Effector memory CD4-positive, alpha-beta T cell (primary cell): ENCODE data around the gene NEO1.

ENCODE experiments used
- DNase-seq, 3 donors: peaks; one replicate each; pipeline ENCODE4 v3.0.0-alpha.2; 2020
- H3K27ac ChIP-seq: 2 replicates; pipeline ENCODE4 v1.7.0; 2013; ENCODE audit warnings: mild to moderate bottlenecking, low read length, moderate library complexity; ENCODE audit not compliant: insufficient read depth, poor library complexity, severe bottlenecking
- H3K27me3 ChIP-seq: replicated peaks from 2 replicates; pipeline ENCODE4 v1.7.0; 2013; ENCODE audit warnings: mild to moderate bottlenecking, low read length; ENCODE audit not compliant: insufficient read depth, control insufficient read depth, poor library complexity, severe bottlenecking
- H3K36me3 ChIP-seq: 2 replicates; pipeline ENCODE4 v1.7.0; 2013; ENCODE audit warnings: mild to moderate bottlenecking, low read length, moderate library complexity; ENCODE audit not compliant: control insufficient read depth, insufficient read depth
- H3K4me1 ChIP-seq: 2 replicates; pipeline ENCODE4 v1.7.0; 2013; ENCODE audit warnings: low read length, mild to moderate bottlenecking; ENCODE audit not compliant: control insufficient read depth, insufficient read depth, poor library complexity, severe bottlenecking
- H3K4me3 ChIP-seq: 2 replicates; pipeline ENCODE4 v1.7.0; 2013; ENCODE audit warnings: low read length, low read depth, mild to moderate bottlenecking; ENCODE audit not compliant: insufficient read depth, poor library complexity, severe bottlenecking
- H3K9me3 ChIP-seq: 2 replicates; pipeline ENCODE4 v1.7.0; 2013; ENCODE audit warnings: mild to moderate bottlenecking, low read length, moderate library complexity; ENCODE audit not compliant: control insufficient read depth

The NEO1 gene

DNA sequence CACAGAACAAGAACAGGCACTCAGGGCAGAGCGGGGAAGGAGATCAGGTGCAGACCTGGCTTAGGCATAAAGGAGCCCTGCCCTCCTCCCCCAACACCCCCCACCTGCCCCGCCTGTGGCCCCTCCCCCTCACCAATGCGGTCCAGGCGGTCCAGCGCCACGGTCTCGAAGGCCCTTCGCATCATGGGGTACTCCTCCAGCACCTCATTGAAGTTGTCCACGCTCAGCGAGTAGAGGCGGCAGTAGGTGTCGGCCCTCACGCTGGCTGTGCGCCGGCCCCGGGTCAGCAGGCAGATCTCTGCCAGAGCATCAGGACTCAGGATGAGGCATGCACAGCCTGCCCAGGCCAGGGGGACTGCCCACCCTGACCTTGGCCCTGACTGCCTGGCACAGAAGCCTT, 271.7 kb downstream of the NEO1 start:
- Histone ChIP-seq H3K4me1 (no peaks in the 10 kb centered on the region), H3K4me3 (no peak overlapping the region), H3K9me3 (no peaks in the 10 kb centered on the region), H3K27me3 (no peaks in the 10 kb centered on the region), H3K27ac (no peak overlapping the region), H3K36me3 (no peaks in the 10 kb centered on the region)
- no peak for DNase-seq

DNA sequence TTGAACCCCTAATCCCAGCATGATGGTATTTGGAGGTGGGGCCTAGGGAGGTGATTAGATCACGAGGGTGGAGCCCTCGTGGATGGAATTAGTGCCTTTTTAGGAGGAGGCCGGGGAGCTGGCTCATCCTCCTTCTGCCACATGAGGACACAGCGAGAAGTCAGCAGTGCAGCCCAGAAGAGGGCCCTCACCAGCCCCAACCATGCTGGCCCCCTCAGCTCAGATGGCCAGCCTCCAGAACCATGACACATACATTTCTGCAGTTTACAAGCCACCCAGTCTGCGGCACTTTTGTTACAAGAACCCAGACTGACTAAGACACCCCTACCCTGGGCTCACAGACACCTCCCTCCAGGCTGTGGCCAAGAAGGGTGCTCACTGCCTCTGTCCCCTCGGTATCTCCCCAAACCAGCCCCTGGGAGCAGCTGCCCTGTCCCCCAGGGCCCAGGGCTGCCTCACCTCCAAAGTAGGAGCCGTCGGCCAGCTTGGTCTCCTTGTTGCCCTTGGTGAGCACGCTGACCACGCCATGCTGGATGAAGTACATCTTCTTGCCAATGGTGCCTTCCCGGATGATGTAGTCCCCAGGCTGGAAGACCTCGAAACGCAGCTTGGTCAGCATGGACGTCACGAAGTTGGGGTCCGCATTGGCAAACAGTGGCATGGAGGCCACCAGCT, 272.4 kb downstream of the NEO1 start:
- Histone ChIP-seq H3K27me3 (no peaks in the 10 kb centered on the region), H3K4me3 (no peak overlapping the region), H3K9me3 (no peaks in the 10 kb centered on the region), H3K27ac (no peak overlapping the region), H3K36me3 (no peaks in the 10 kb centered on the region), H3K4me1 (no peaks in the 10 kb centered on the region)
- no peak for DNase-seq

DNA sequence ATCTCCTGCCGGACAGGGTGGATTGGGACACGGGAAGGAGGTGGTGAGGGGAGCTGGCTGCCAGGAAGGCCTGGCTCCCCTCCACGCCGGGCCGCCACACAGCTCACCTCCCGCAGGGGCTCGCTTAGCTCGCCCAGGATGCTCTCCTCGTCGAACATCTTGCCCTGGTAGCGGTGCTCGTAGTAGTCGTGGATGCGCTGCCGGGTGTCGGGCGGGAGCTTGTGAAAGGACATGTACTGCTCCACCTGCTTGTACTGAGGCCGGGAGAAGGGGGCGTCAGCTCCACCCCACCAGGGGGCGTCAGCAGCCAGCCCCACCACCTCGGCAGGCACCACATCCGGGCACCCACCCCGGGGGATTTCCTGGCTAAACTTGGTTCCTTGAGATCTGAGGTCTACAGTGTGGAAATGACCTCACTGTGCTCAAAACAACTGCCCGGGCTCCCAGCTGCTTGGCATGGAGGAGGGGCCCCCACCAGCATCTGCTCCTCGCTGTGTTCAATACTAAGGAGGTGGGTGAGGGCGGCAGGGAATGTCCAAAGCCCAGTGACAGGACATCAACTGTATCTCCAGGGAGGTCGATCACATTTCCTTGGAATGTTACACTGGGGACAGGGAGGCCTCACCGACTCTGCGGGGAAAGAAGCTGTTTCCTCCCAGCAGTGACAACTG, 273.1 kb downstream of the NEO1 start:
- no peaks in the 10 kb centered on the region for H3K9me3 ChIP-seq
- H3K4me1 ChIP-seq: no peaks in the 10 kb centered on the region
- no peak overlapping the region for H3K4me3 ChIP-seq
- DNase-seq: no peak
- H3K36me3 ChIP-seq: no peaks in the 10 kb centered on the region
- H3K27ac ChIP-seq: no peak overlapping the region
- no peaks in the 10 kb centered on the region for H3K27me3 ChIP-seq

DNA sequence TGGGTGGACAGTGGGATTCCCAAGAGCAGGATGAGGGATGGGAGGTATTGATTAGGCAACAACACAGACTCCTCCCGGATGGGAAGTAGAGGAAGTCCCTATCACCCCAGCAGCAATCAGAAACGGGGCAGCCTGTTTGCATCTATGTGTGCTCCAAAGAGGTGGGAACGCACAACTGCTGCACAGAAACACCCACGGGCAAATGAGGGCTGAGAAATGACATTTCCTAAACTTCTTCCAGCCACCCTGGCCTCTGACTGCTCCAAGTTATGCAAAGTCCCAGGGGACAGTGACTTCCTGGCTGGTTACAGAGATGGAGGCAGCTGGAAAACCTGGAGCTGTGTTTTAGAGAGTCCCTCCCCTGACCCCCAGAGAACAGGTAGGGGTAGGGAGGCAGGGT, 273.9 kb downstream of the NEO1 start:
- Histone ChIP-seq H3K36me3 (no peaks in the 10 kb centered on the region), H3K4me1 (no peaks in the 10 kb centered on the region), H3K27ac (no peak overlapping the region), H3K27me3 (no peaks in the 10 kb centered on the region), H3K9me3 (no peaks in the 10 kb centered on the region), H3K4me3 (no peak overlapping the region)
- DNase-seq: no peak

DNA sequence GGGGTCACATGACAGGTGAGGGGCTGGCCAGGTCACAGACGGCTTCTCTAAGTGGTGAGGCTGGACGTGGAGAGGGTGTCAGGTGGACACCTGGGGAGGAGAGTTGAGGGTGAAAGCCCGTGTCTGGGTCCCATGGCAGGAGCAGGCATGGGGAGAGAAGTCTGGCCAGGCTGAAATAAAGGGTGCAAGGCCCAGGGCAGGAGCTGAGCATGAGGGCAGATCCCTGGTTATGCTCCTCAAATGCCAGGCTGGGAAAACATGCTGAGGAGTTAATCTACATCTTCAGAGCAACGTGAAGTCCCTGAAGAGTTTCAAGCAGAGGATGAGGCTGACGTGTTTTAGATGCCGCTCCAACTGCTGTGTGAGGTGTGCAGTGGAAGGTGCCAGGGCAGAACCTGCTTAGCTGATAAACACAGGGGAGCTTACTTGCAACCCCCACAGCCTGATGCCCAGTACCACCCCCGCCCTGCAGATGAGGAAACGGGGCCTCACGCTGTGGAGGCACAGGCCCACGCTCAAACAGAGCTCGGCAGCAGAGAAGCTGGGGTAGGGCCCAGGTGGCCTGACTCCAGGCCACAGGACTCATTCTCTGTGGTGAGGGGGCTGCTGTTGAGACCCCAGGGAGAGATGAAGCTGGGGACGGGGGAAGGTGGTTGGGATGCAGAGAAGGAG, 276.0 kb downstream of the NEO1 start:
- H3K27me3 ChIP-seq: no peaks in the 10 kb centered on the region
- H3K36me3 ChIP-seq: no peaks in the 10 kb centered on the region
- H3K27ac ChIP-seq: no peak overlapping the region
- no peak overlapping the region for H3K4me3 ChIP-seq
- DNase-seq: no peak
- no peaks in the 10 kb centered on the region for H3K4me1 ChIP-seq
- no peaks in the 10 kb centered on the region for H3K9me3 ChIP-seq

DNA sequence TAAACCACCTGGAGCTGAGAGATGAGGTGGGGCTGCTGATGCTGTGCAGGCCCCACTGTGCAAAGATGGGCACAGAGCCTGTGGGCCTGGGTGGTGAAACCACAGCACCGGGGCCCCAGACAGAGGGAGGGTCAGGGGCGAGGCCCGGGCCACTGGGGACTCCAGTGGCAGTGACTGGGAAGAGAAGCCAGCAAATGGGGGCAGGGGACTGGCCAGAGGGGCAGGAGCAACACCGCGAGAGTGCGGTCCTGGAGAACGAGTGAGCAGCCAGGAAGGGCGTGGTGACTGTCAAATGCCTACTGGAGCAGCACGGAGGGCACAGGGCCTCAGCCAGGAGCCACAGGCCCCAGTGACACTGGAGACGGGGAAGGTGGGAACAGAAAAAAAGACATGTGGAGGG, 276.7 kb downstream of the NEO1 start:
- no peak for DNase-seq
- no peaks in the 10 kb centered on the region for H3K4me1 ChIP-seq
- H3K36me3 ChIP-seq: no peaks in the 10 kb centered on the region
- H3K27ac ChIP-seq: no peak overlapping the region
- no peaks in the 10 kb centered on the region for H3K9me3 ChIP-seq
- no peak overlapping the region for H3K4me3 ChIP-seq
- no peaks in the 10 kb centered on the region for H3K27me3 ChIP-seq

DNA sequence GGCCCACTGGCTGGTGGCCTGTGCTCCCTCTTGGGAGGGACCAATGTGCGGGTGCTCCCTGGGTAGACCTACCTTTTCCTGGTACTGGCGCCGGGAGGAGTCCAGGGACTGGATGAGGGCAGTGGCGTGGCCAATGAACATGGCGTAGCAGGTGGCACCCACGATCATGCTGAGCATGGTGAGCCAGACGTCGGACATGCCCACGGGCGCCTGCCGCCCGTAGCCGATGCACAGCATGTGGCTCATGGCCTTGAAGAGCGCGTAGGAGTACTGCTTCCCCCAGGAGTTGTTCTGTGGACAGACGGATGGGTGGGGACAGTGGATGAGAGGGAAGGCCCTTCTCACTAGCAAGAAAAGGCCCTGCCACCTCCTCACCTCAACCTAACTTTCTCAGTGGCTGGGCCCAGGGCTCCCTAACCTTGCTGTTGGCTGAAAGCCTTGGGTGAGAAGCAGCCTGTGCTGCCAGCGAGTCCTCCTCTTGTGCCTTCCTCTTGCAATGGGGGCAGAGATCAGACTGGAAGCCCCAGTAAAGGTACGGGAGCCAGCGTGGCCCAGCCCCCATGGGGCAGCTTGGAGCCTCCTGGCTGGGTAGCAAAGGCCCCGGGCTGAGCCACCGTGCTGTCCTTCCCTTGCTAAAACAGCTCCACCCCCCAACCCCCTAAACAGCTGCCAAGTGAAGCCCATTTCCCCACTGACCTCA, 277.4 kb downstream of the NEO1 start:
- Histone ChIP-seq H3K27ac (no peak overlapping the region), H3K27me3 (no peaks in the 10 kb centered on the region), H3K4me1 (no peaks in the 10 kb centered on the region), H3K36me3 (no peaks in the 10 kb centered on the region), H3K9me3 (no peaks in the 10 kb centered on the region), H3K4me3 (no peak overlapping the region)
- no peak for DNase-seq

DNA sequence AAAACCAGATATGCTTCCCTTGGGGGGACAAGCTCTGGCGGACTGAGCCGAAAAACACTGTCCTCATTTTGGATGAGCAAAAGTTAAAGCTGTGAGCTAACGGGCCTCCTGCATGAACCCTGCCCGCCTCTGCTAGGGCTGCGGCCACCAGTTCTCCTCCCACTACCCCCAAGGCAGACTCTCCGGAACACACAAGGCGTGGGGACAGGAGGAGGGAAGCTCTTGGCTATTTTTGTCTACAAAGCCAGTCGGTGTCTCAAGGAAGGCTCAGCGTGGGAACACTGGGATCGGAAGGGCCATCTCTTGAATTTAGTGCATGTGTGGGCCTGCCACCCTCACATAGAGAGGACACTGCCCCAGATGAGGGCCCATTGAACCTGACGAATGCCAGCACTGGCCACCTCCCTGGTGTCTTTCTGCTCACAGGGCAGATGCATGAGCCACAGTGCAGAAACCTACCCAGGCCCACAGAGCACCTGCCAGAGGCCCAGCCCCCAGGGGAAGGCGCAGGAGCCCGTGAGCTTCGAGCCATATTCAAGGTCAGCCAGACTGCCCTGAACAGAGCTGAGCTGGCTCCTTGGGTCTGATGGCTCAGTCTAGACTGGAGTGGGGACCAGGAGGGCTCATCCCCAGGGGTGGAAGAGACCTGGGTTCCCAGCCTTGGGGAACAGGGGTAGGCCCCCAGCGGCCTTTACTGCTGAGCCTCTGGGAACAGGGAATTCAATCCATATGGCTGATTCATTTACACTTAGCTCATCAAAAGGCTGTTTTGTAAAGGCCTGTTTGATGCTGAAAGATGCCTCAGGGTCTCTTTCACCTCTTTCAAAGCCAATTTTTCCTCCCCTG, 278.2 kb downstream of the NEO1 start:
- Histone ChIP-seq H3K27ac (no peak overlapping the region), H3K4me1 (no peaks in the 10 kb centered on the region), H3K27me3 (no peaks in the 10 kb centered on the region), H3K4me3 (no peak overlapping the region), H3K9me3 (no peaks in the 10 kb centered on the region), H3K36me3 (no peaks in the 10 kb centered on the region)
- DNase-seq: no peak

DNA sequence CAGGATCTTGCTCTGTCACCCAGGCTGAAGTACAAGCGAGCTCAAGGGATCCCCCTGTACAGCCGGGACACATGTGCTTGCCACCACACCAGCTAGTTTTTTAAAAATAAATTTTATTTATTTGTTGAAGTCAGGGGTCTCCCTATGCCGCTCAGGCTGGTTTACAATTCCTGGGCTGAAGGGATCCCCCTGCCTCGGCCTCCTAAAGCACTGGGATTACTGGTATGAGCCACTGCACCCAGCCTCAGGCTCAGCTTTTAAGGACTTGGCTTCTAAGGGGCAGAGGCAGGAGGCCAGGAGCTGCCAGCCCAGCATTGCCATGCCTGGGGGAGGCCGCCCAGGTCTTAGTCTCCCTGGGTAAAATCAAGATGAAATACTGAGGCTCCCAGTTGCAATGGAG, 279.2 kb downstream of the NEO1 start:
- Histone ChIP-seq H3K27me3 (no peaks in the 10 kb centered on the region), H3K36me3 (no peaks in the 10 kb centered on the region), H3K4me1 (no peaks in the 10 kb centered on the region), H3K4me3 (no peak overlapping the region), H3K9me3 (no peaks in the 10 kb centered on the region), H3K27ac (no peak overlapping the region)
- no peak for DNase-seq
